HL-60 (cell line): ENCODE data around the gene GALNT13.

Experiments
- DNase-seq, 2 experiments: peaks; one replicate each; pipeline ENCODE4 v3.0.0-alpha.2; 2010 to 2020; ENCODE audit warnings: low read depth in 1 of 2, low spot score in 1 of 2
- H3K27ac ChIP-seq: fragments of 250-450 bp; sonication (Bioruptor Pico); replicated peaks from 2 replicates; pipeline ENCODE4 v1.5.1; 2020; ENCODE audit warnings: mild to moderate bottlenecking, moderate library complexity
- H3K27me3 ChIP-seq: fragments of 250-450 bp; sonication (Bioruptor Pico); 2 replicates; pipeline ENCODE4 v1.5.1; 2021; ENCODE audit warnings: mild to moderate bottlenecking, moderate library complexity; ENCODE audit not compliant: insufficient read depth, poor library complexity, severe bottlenecking
- H3K4me3 ChIP-seq: replicated peaks from 2 replicates; pipeline ENCODE4 v1.5.1; 2011; ENCODE audit warnings: mild to moderate bottlenecking, control low read depth, low read length; ENCODE audit not compliant: insufficient read depth
- CTCF ChIP-seq: IDR thresholded peaks from one replicate; pipeline ENCODE4 v1.5.1; 2011; ENCODE audit warnings: low read length, control low read depth, inconsistent platforms; ENCODE audit not compliant: insufficient read depth
- GABPA ChIP-seq: IDR thresholded peaks from 2 replicates; pipeline ENCODE4 v1.6.1; 2012; ENCODE audit warnings: low read depth
- POLR2AphosphoS5 ChIP-seq: IDR thresholded peaks from 2 replicates; pipeline ENCODE4 v1.6.1; 2012; ENCODE audit warnings: low read depth
- REST ChIP-seq: IDR thresholded peaks from 2 replicates; pipeline ENCODE4 v1.6.1; 2012; ENCODE audit warnings: low read depth; ENCODE audit not compliant: insufficient replicate concordance
- SPI1 ChIP-seq: IDR thresholded peaks from 2 replicates; pipeline ENCODE4 v1.6.1; 2012; ENCODE audit warnings: low read depth, mild to moderate bottlenecking, borderline replicate concordance

Gene GALNT13

GRCh38 chr2:154392256-154392655 lies 520.5 kb downstream of the GALNT13 start:
- no peak for TF ChIP-seq SPI1
- no peak for TF ChIP-seq POLR2AphosphoS5
- TF ChIP-seq GABPA: no peak
- TF ChIP-seq REST: no peak
- TF ChIP-seq CTCF: no peak
- H3K27ac ChIP-seq: no peak overlapping the region

GRCh38 chr2:154394600-154394999 lies 522.9 kb downstream of the GALNT13 start:
- DNase-seq: no peak
- TF ChIP-seq POLR2AphosphoS5 (no peak), SPI1 (no peak), CTCF (no peak), GABPA (no peak), REST (no peak)
- H3K27ac ChIP-seq: no peak overlapping the region
- no peaks in the 10 kb centered on the region for H3K27me3 ChIP-seq
- no peak overlapping the region for H3K4me3 ChIP-seq

More at GRCh38 chr2:154392256-154392655, 520.5 kb downstream of the GALNT13 start:
- DNase-seq: no peak
- Histone ChIP-seq H3K27me3 (no peaks in the 10 kb centered on the region), H3K4me3 (no peak overlapping the region)

- no peak for DNase-seq
- Histone ChIP-seq H3K27me3 (no peaks in the 10 kb centered on the region), H3K27ac (no peak overlapping the region), H3K4me3 (no peak overlapping the region)
- TF ChIP-seq GABPA: no peak
- no peak for TF ChIP-seq REST
- TF ChIP-seq CTCF: no peak
- TF ChIP-seq SPI1: no peak
- no peak for TF ChIP-seq POLR2AphosphoS5
These were observed 529.0 kb downstream of the GALNT13 start for GRCh38 chr2:154400563-154401290.
